ENCODE results near the gene NCKAP5.

The NCKAP5 gene

DNA sequence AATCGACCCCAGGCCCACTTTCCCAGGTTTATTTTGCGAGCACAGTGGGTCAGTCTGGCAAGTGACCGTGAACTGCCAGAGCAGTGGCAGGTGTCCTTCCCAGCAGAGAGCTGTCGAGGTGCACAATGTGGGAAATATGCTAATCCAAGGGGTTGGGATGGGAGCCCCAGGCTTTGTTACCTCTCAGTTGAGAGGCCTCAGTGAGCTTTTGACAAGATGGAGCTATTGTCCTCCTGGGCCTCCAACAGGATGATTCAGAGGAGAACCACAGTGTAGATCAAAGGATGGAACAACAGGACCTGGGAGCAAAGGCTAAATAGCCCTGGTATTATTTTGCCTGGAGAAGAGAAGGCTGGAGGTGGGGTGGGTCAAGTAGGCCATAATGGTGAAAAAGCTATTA lies 150.8 kb downstream of the NCKAP5 start:
- no peak overlapping the region for H3K27ac ChIP-seq (ENCODE audit: insufficient read depth in 1 of 2, low read depth in 1 of 2, low read length in 2 of 2, poor library complexity in 1 of 2, severe bottlenecking in 2 of 2)
- ChIA-PET POLR2A (no interaction called here), CTCF (no interaction called here)
- no peak overlapping the region for H3K4me3 ChIP-seq (ENCODE audit: control insufficient read depth in 1 of 7, extremely low read depth in 1 of 7, insufficient read depth in 4 of 7, low read depth in 2 of 7, low read length in 6 of 7)
- H3K4me1 ChIP-seq (ENCODE audit: control extremely low read depth in 1 of 4, control insufficient read depth in 4 of 4, insufficient read depth in 4 of 4, low read length in 3 of 4), result no peaks in the 10 kb centered on the region
- no peaks in the 10 kb centered on the region for H3K9me3 ChIP-seq (ENCODE audit: control extremely low read depth in 1 of 5, control insufficient read depth in 4 of 5, insufficient read depth in 2 of 5, low read depth in 1 of 5, low read length in 4 of 5)
- no peaks in the 10 kb centered on the region for H3K36me3 ChIP-seq (ENCODE audit: control insufficient read depth in 4 of 4, insufficient read depth in 4 of 4, low read length in 3 of 4)
- no peaks in the 10 kb centered on the region for H3K27me3 ChIP-seq (replicated peaks in 2 of 5; ENCODE audit: control insufficient read depth in 4 of 5, insufficient read depth in 5 of 5, low read length in 4 of 5)
- no peak for DNase-seq
- WGBS (ENCODE audit: insufficient coverage), result 83% methylated on average over 4 of the region's 4 CpGs

DNA sequence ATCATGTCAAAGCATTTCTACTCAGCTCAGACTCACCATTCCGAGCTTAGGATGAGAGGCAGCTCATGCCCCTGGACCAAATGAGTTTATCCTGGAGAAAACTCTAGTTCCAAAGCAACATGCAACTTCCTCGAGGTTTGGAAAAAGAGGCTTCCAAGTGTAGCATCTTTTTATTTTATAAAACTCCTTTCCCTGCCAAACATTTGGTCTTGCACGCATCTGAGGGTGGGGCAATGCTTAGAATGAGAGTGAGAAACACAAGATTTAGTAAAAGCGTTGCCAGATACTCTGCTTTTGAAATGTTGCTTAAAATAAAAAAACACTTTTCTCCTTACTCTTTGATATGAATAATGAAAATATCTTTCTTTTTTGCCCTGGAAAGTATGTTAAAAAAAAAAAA lies 151.5 kb downstream of the NCKAP5 start:
- H3K4me1 ChIP-seq (ENCODE audit: control extremely low read depth in 1 of 4, control insufficient read depth in 4 of 4, insufficient read depth in 4 of 4, low read length in 3 of 4), result no peaks in the 10 kb centered on the region
- DNase-seq, result no peak
- no peak overlapping the region for H3K4me3 ChIP-seq (ENCODE audit: control insufficient read depth in 1 of 7, extremely low read depth in 1 of 7, insufficient read depth in 4 of 7, low read depth in 2 of 7, low read length in 6 of 7)
- H3K9me3 ChIP-seq (ENCODE audit: control extremely low read depth in 1 of 5, control insufficient read depth in 4 of 5, insufficient read depth in 2 of 5, low read depth in 1 of 5, low read length in 4 of 5), result no peaks in the 10 kb centered on the region
- H3K27me3 ChIP-seq (replicated peaks in 2 of 5; ENCODE audit: control insufficient read depth in 4 of 5, insufficient read depth in 5 of 5, low read length in 4 of 5), result no peaks in the 10 kb centered on the region
- no peak overlapping the region for H3K27ac ChIP-seq (ENCODE audit: insufficient read depth in 1 of 2, low read depth in 1 of 2, low read length in 2 of 2, poor library complexity in 1 of 2, severe bottlenecking in 2 of 2)
- WGBS (ENCODE audit: insufficient coverage), result 86% methylated on average over 1 of the region's 4 CpGs
- ChIA-PET POLR2A (no interaction called here), CTCF (interaction anchor here (0.7 kb wide), 1 partner anchor 21 kb away, joined by 3 read pairs; no protein-coding TSS in a partner anchor)
- H3K36me3 ChIP-seq (ENCODE audit: control insufficient read depth in 4 of 4, insufficient read depth in 4 of 4, low read length in 3 of 4), result no peaks in the 10 kb centered on the region

DNA sequence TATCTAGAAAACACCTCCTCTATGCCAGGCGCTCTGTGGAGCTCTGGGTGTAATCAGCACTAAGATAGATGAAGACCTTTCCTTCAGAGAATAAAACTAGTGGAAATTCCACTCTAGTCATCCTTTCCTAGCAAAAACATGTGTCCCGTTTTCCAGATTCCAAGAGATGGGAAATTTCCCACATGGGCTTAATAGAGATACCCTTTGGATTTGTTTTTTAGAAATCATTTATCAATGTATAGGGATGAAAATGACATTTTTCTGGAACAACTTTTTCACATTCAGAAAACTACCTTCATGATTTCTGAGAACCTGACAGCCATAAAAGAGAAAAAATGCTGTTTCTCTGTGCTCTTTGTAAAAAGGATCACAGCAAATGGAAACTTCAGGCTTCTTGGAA lies 152.1 kb downstream of the NCKAP5 start:
- H3K4me3 ChIP-seq (ENCODE audit: control insufficient read depth in 1 of 7, extremely low read depth in 1 of 7, insufficient read depth in 4 of 7, low read depth in 2 of 7, low read length in 6 of 7), result no peak overlapping the region
- WGBS (ENCODE audit: insufficient coverage), result 88% methylated on average over 1 of the region's 2 CpGs
- DNase-seq, result no peak
- CTCF ChIA-PET, result no interaction called here
- H3K27me3 ChIP-seq (replicated peaks in 2 of 5; ENCODE audit: control insufficient read depth in 4 of 5, insufficient read depth in 5 of 5, low read length in 4 of 5), result no peaks in the 10 kb centered on the region
- H3K9me3 ChIP-seq (ENCODE audit: control extremely low read depth in 1 of 5, control insufficient read depth in 4 of 5, insufficient read depth in 2 of 5, low read depth in 1 of 5, low read length in 4 of 5), result no peaks in the 10 kb centered on the region
- no peak overlapping the region for H3K27ac ChIP-seq (ENCODE audit: insufficient read depth in 1 of 2, low read depth in 1 of 2, low read length in 2 of 2, poor library complexity in 1 of 2, severe bottlenecking in 2 of 2)
- H3K4me1 ChIP-seq (ENCODE audit: control extremely low read depth in 1 of 4, control insufficient read depth in 4 of 4, insufficient read depth in 4 of 4, low read length in 3 of 4), result no peaks in the 10 kb centered on the region
- POLR2A ChIA-PET, result no interaction called here
- H3K36me3 ChIP-seq (ENCODE audit: control insufficient read depth in 4 of 4, insufficient read depth in 4 of 4, low read length in 3 of 4), result no peaks in the 10 kb centered on the region

DNA sequence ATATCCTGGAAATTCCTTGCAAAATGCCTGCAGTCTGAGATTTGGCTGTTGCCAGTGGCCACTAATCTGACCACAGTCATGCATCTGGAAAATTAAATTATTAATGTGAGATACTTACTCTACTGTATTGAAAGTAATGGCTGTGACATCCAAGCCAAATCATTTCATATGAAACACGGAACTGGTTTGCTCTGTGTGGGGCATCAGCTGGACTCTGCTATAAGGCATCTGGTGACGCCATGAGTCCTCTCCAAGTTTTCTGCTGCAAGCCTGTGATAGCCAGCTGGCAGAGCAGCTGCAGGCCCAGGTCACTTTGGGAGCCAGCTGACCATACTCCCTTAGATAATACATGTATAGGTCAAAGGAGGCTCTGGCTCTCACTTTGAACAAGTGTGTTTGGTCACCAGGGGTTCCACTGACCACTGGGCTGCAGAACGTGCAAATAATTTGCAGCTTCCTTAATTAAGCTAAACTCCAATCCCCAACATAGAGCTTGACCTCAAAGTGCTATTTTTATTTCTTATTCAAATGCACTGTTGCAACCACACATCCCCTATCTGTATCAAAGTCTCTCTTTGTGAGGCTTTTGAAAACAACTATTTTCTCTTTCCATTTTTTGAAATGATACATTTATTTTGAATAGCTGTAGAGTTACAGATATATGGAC lies 152.9 kb downstream of the NCKAP5 start:
- Histone ChIP-seq H3K4me3 (ENCODE audit: control insufficient read depth in 1 of 7, extremely low read depth in 1 of 7, insufficient read depth in 4 of 7, low read depth in 2 of 7, low read length in 6 of 7) (no peak overlapping the region), H3K36me3 (ENCODE audit: control insufficient read depth in 4 of 4, insufficient read depth in 4 of 4, low read length in 3 of 4) (no peaks in the 10 kb centered on the region), H3K9me3 (ENCODE audit: control extremely low read depth in 1 of 5, control insufficient read depth in 4 of 5, insufficient read depth in 2 of 5, low read depth in 1 of 5, low read length in 4 of 5) (no peaks in the 10 kb centered on the region), H3K27ac (ENCODE audit: insufficient read depth in 1 of 2, low read depth in 1 of 2, low read length in 2 of 2, poor library complexity in 1 of 2, severe bottlenecking in 2 of 2) (no peak overlapping the region), H3K4me1 (ENCODE audit: control extremely low read depth in 1 of 4, control insufficient read depth in 4 of 4, insufficient read depth in 4 of 4, low read length in 3 of 4) (no peaks in the 10 kb centered on the region), H3K27me3 (replicated peaks in 2 of 5; ENCODE audit: control insufficient read depth in 4 of 5, insufficient read depth in 5 of 5, low read length in 4 of 5) (no peaks in the 10 kb centered on the region)
- CTCF ChIA-PET, result no interaction called here
- no peak for DNase-seq
- POLR2A ChIA-PET, result no interaction called here
- WGBS (ENCODE audit: insufficient coverage), result 78% methylated on average over 1 of the region's 3 CpGs

DNA sequence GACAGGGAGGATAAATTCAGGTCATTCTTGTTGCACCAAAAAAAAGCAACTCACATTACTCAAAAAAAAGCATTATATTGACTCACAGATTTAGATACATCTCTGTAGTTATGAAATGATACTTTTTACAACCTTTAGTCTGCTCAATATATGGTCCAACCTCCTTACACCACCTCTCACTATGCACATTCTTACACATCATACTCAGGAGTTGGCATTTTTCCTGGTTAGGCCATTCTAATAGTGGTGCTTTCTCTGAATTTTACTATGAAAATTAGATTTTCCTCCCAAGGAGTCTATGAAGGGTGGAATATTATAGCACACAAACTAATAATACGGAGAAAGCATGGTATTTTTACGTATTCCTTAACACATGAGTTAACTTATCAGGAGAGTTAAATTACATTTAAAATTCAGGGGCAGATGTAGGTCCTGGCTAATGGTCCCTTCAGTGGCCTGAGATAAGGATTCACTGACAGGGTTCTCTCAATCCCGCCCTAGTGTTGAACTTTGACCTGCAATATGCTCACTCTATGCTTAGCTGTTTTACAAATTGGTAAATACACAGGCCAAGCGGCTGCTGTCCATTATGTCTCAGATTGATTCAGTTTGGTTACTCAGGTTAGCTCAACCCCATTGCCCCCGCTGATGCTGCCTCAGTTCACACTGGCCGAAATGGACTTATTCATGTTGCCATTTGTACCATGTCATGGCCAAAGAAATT lies 153.6 kb downstream of the NCKAP5 start:
- Histone ChIP-seq H3K4me3 (ENCODE audit: control insufficient read depth in 1 of 7, extremely low read depth in 1 of 7, insufficient read depth in 4 of 7, low read depth in 2 of 7, low read length in 6 of 7) (no peak overlapping the region), H3K36me3 (ENCODE audit: control insufficient read depth in 4 of 4, insufficient read depth in 4 of 4, low read length in 3 of 4) (no peaks in the 10 kb centered on the region), H3K27me3 (replicated peaks in 2 of 5; ENCODE audit: control insufficient read depth in 4 of 5, insufficient read depth in 5 of 5, low read length in 4 of 5) (no peaks in the 10 kb centered on the region), H3K27ac (ENCODE audit: insufficient read depth in 1 of 2, low read depth in 1 of 2, low read length in 2 of 2, poor library complexity in 1 of 2, severe bottlenecking in 2 of 2) (no peak overlapping the region), H3K4me1 (ENCODE audit: control extremely low read depth in 1 of 4, control insufficient read depth in 4 of 4, insufficient read depth in 4 of 4, low read length in 3 of 4) (no peaks in the 10 kb centered on the region), H3K9me3 (ENCODE audit: control extremely low read depth in 1 of 5, control insufficient read depth in 4 of 5, insufficient read depth in 2 of 5, low read depth in 1 of 5, low read length in 4 of 5) (no peaks in the 10 kb centered on the region)
- POLR2A ChIA-PET, result no interaction called here
- no peak for DNase-seq
- 100% methylated on average over 5 of the region's 6 CpGs for WGBS (ENCODE audit: insufficient coverage)
- CTCF ChIA-PET, result no interaction called here

DNA sequence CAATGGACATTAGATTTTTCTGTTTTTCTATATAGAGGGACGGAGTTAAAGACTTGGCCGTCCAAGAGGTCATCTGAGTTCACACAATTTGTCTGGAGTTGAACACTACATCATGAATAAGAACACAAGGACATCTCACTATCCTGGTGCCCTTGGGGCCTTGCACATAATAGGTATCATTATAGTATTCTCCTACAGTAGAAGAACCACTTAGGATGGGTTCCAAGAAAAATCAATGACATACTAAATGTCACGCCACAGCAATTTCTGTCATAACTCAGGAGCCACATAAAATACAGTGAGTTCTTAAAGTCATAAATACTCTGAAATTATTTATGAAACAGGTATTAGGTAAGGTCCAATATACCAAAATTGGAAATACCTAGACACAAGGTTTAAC lies 154.4 kb downstream of the NCKAP5 start:
- CTCF ChIA-PET, result no interaction called here
- POLR2A ChIA-PET, result no interaction called here
- Histone ChIP-seq H3K9me3 (ENCODE audit: control extremely low read depth in 1 of 5, control insufficient read depth in 4 of 5, insufficient read depth in 2 of 5, low read depth in 1 of 5, low read length in 4 of 5) (no peaks in the 10 kb centered on the region), H3K4me3 (ENCODE audit: control insufficient read depth in 1 of 7, extremely low read depth in 1 of 7, insufficient read depth in 4 of 7, low read depth in 2 of 7, low read length in 6 of 7) (no peak overlapping the region), H3K27ac (ENCODE audit: insufficient read depth in 1 of 2, low read depth in 1 of 2, low read length in 2 of 2, poor library complexity in 1 of 2, severe bottlenecking in 2 of 2) (no peak overlapping the region), H3K36me3 (ENCODE audit: control insufficient read depth in 4 of 4, insufficient read depth in 4 of 4, low read length in 3 of 4) (no peaks in the 10 kb centered on the region), H3K4me1 (ENCODE audit: control extremely low read depth in 1 of 4, control insufficient read depth in 4 of 4, insufficient read depth in 4 of 4, low read length in 3 of 4) (no peaks in the 10 kb centered on the region), H3K27me3 (replicated peaks in 2 of 5; ENCODE audit: control insufficient read depth in 4 of 5, insufficient read depth in 5 of 5, low read length in 4 of 5) (no peaks in the 10 kb centered on the region)
- no peak for DNase-seq
- WGBS (ENCODE audit: insufficient coverage), result no CpG with 5 or more reads among the region's 3 CpGs

DNA sequence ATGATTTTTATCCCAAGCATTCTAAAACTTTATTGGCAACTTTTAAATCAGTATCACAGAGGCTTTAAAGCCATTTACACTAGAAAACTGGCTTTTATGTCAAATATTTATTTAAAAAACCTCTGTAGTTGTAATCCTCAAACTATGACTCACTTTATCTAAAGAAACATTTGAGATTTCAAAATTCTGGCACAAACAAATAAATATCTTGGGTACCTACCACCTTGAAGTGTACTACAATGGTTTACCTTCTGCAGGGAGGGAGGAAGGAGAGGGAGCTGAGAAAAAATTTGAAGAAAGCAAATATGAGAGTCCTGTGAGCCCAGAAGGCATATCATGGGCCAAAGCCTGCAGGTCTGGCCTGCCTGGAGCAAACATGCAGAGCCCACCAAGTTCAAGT lies 155.6 kb downstream of the NCKAP5 start:
- no peak overlapping the region for H3K27ac ChIP-seq (ENCODE audit: insufficient read depth in 1 of 2, low read depth in 1 of 2, low read length in 2 of 2, poor library complexity in 1 of 2, severe bottlenecking in 2 of 2)
- H3K36me3 ChIP-seq (ENCODE audit: control insufficient read depth in 4 of 4, insufficient read depth in 4 of 4, low read length in 3 of 4), result no peaks in the 10 kb centered on the region
- CTCF ChIA-PET, result no interaction called here
- POLR2A ChIA-PET, result no interaction called here
- no peaks in the 10 kb centered on the region for H3K4me1 ChIP-seq (ENCODE audit: control extremely low read depth in 1 of 4, control insufficient read depth in 4 of 4, insufficient read depth in 4 of 4, low read length in 3 of 4)
- no peak overlapping the region for H3K4me3 ChIP-seq (ENCODE audit: control insufficient read depth in 1 of 7, extremely low read depth in 1 of 7, insufficient read depth in 4 of 7, low read depth in 2 of 7, low read length in 6 of 7)
- H3K9me3 ChIP-seq (ENCODE audit: control extremely low read depth in 1 of 5, control insufficient read depth in 4 of 5, insufficient read depth in 2 of 5, low read depth in 1 of 5, low read length in 4 of 5), result no peaks in the 10 kb centered on the region
- no peak for DNase-seq
- H3K27me3 ChIP-seq (replicated peaks in 2 of 5; ENCODE audit: control insufficient read depth in 4 of 5, insufficient read depth in 5 of 5, low read length in 4 of 5), result no peaks in the 10 kb centered on the region

All from common myeloid progenitor, CD34-positive (primary cell).